WI38 (cell line): ENCODE data around the gene CCDC78.

ENCODE experiments used
- H3K4me3 ChIP-seq: 2 replicates; pipeline ENCODE4 v1.5.1; 2011; ENCODE audit warnings: low read depth, mild to moderate bottlenecking, control low read depth, low read length
- TF ChIP-seq, protein P1 (sequence below): IDR thresholded peaks from 2 replicates; pipeline ENCODE4 v1.5.1; 2012; ENCODE audit warnings: low read depth, mild to moderate bottlenecking, control low read depth, low read length

The CCDC78 gene

DNA sequence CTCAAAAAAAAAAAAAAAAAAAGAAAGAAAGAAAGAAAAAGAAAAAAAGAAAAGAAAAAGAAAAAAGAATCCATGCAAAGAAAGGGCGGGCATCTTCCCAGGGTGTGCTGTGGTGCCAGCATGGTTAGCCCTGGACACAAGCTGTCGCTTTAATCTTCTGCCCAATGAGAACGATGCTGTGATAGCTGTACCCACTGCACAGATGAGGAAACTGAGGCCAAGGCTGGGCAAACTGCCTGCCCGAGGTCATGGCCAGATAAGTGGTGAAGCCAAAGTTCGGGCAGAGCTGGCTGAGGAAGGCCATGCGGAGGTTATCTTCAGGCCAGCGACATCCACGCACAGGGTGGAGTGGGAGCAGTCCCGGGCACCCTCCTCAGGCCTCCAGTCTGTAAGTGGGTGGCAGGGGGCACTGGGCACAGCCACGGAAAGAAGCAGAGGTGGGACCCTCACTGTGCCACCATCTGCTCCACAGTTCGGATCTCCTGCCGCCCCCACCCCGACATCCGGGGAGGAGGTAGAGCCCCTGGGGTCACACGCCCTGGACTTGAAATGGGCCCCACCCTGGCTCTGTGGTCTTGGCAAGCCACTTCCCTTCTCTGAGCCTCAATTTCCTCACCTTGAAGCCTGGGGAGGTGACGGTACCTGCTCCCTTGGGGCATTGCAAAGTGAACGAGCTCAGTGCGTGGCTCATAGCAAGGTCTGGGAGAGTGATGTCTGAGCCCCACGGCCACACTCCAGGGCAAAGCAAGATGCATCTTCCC, 27.2 kb downstream of the CCDC78 start:
- no peak overlapping the region for H3K4me3 ChIP-seq
- TF ChIP-seq, protein P1, sequence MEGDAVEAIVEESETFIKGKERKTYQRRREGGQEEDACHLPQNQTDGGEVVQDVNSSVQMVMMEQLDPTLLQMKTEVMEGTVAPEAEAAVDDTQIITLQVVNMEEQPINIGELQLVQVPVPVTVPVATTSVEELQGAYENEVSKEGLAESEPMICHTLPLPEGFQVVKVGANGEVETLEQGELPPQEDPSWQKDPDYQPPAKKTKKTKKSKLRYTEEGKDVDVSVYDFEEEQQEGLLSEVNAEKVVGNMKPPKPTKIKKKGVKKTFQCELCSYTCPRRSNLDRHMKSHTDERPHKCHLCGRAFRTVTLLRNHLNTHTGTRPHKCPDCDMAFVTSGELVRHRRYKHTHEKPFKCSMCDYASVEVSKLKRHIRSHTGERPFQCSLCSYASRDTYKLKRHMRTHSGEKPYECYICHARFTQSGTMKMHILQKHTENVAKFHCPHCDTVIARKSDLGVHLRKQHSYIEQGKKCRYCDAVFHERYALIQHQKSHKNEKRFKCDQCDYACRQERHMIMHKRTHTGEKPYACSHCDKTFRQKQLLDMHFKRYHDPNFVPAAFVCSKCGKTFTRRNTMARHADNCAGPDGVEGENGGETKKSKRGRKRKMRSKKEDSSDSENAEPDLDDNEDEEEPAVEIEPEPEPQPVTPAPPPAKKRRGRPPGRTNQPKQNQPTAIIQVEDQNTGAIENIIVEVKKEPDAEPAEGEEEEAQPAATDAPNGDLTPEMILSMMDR, result no peak

DNA sequence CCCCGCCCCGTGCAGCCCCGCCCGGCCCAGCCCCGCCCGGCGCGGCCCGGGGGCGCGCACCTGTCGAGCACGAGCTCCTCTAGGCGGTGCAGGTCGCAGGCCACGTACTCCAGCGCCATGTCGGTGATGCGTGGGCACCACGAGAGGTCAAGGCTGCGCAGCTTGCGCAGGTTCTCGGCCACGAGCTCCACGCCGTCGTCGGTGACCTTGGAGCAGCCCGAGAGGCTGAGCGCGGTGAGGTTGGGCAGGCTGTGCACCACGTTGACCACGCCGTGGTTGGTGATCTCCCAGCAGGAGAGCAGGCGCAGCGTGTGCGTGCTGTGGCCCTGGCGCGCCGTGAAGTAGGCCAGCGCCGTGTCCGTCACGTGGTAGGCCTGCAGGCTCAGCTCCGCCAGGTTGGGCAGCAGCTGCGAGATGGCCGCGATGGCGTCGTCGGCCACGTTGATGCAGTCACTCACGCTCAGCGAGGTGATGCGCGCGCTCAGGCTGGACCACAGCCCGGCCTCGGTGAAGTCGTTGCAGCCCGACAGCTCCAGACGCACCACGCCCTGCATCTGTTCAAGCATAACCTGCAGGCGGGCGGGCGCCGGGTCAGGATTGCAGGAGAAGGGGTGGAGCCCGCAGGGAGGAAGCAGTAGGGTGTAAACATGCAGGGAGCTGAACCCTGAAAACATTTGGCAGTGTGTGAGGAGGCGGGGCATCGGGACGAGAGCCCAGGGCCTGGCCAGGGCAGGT, 30.7 kb downstream of the CCDC78 start:
- H3K4me3 ChIP-seq, result no peak overlapping the region
- TF ChIP-seq, protein P1, result no peak

DNA sequence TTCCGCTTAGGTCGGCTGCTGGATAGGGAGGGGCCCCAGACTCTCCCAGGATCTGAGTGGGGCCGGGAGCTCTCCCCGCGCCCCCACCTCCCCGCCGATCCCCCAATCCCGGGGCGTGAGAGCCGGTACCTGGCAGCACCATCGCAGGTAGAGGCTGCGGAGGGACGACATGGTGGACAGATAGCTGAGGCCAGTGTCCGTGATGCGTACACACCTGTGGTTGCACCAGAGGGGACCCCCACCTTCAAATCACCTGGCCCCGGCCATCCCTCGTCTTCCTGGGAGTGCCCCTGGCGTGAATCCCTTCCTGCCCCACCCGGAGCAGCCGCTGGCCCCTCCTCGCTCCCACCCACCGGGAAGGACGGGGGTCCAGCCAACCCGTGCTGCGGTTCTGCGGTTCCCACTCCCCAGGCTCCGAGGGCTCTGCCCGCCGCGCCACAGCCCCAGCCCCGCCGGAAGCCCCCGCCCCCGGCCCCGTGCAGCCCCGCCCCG, 31.3 kb downstream of the CCDC78 start:
- TF ChIP-seq, protein P1, result no peak
- H3K4me3 ChIP-seq, result no peak overlapping the region

DNA sequence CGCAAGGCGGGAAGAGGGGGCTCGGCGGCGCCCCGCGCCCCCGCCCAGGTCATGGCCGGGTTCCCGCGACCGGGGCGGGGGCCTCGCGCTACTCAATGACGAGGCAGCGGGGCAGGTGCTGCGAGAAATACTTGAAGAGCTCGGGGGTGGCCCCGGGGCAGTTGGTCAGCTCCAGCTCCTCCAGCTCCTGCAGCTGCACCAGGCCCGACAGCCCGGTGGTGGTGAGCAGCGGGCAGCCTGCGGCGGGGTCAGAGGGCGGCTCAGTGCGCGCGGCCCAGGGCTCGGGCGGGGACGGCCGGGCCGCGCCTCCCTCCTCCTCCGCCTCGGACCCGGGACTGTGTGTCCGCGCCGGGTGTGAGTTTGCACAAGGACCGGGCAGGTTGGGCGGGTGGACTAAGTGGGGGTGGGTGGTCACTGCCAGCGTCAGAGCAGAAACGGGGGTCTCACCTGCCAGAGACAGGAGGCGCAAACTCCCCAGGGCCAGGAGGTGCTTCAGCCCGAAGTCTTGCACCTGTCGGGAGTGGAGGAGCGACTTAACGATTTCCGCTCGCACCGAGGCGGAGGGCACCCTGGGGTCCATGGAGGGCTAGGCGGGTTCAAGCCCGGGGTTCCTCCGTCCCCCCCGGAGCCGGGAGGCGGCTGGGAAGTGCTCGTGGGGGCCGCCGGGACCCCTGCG, 31.9 kb downstream of the CCDC78 start:
- no peak overlapping the region for H3K4me3 ChIP-seq
- TF ChIP-seq, protein P1, result no peak

DNA sequence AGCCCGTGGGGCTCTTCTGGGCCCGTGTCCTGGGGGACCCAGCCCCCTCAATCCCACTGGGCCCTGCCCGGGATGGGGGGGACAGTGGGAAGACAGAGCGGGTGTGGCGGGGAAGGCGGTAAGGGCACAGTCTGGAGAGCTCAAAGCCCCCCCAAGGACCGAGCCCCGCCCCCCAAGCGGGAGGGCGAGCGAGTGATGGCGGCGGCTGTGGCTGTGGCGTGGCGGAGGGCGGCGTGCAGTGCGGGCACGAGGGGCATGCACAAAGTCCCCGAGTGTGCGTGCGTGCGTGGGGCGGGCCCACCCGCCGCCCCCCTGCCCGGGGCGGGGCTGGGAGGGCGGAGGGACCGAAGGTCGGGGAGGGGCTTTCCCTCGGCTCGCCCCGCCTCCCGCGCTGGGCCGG, 32.5 kb downstream of the CCDC78 start:
- TF ChIP-seq, protein P1, result no peak
- no peak overlapping the region for H3K4me3 ChIP-seq

DNA sequence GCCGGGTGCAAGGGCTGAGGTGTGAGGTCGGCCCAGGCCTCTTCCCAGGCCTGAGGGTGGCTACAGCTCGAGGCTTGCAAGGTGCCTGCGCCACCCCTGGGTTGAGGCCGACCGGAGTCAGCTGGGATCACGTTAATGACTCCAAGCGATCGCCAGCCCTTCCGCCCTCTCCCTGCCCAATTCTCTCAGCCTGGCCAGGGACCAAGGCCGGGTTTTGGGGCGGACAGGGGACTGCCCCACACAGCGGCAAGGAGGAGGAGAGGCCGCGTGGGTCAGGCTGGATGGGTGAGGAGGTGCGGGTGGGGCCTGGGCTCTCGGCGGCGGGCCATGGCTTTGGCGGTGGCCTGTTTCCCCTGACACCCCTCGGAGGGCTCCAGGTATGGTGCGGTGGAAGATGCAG, 32.9 kb downstream of the CCDC78 start:
- TF ChIP-seq, protein P1, result no peak
- no peak overlapping the region for H3K4me3 ChIP-seq
